ENCODE measurements around the gene TIPARP.
"Not testable (repeated sequence)": the region's sequence is repeated elsewhere in the genome, so short reads cannot be mapped to it uniquely, and the experiment has no call there.

TIPARP gene

DNA sequence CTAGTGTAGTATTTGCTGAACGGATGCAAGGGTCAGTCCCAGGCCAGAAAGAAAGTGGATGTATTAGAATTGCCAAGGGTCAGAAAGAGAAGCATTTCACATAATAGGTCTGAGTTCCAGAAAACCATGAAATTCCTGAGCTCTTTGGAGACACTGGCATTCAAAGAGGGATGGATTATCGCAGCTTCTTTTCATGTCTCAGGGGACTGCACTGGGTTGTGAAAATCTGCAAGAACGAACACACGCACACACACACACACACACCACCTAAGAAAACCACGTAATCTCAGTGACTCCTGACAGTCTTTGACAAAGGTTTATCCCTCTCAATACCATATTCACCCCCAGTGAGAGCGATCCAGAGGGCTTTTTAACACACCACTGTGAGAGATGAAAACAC is 57.9 kb downstream of the TIPARP start:
- H3K4me3 ChIP-seq (ENCODE audit: low read depth, low read length) = no peak overlapping the region
- TF ChIP-seq, protein P1, sequence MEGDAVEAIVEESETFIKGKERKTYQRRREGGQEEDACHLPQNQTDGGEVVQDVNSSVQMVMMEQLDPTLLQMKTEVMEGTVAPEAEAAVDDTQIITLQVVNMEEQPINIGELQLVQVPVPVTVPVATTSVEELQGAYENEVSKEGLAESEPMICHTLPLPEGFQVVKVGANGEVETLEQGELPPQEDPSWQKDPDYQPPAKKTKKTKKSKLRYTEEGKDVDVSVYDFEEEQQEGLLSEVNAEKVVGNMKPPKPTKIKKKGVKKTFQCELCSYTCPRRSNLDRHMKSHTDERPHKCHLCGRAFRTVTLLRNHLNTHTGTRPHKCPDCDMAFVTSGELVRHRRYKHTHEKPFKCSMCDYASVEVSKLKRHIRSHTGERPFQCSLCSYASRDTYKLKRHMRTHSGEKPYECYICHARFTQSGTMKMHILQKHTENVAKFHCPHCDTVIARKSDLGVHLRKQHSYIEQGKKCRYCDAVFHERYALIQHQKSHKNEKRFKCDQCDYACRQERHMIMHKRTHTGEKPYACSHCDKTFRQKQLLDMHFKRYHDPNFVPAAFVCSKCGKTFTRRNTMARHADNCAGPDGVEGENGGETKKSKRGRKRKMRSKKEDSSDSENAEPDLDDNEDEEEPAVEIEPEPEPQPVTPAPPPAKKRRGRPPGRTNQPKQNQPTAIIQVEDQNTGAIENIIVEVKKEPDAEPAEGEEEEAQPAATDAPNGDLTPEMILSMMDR (IDR thresholded peaks at IDR 0.05; ENCODE audit: borderline replicate concordance, insufficient read depth, low read depth, low read length) = no peak

DNA sequence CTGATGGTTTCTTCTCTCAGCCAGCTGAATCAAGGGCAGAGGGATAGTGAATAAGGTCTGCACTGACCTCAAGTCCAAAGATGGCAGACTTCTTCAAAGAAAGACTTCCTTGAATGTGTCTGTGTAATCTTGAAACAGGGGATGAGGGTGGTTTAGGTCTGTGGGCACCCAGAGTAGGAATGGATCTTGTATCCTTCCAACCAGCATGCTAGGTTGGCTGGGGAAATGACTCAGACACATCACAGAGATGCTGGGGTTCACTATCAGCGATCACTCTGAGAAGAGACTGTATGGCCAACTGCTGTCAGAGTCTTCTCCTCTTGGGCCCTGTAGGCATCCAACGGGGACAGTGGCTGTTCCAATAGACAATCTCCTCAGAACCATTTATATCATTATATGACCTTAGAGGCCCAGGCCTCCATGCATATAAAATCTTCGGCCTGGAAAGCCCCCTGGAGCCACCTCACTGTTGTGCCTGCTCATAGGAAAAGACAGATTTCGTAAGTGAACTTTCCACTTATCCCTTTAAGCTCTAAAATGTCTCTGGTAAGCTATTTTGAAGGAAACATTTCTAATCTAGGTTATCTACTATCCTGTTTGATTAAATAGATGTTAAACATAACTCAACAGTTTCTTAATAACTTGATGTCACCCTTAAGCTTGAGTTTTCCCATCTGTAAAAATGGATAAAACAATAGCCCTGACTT is 58.5 kb downstream of the TIPARP start:
- H3K4me3 ChIP-seq (ENCODE audit: low read depth, low read length) = no peak overlapping the region
- TF ChIP-seq, protein P1 (IDR thresholded peaks at IDR 0.05; ENCODE audit: borderline replicate concordance, insufficient read depth, low read depth, low read length) = no peak

DNA sequence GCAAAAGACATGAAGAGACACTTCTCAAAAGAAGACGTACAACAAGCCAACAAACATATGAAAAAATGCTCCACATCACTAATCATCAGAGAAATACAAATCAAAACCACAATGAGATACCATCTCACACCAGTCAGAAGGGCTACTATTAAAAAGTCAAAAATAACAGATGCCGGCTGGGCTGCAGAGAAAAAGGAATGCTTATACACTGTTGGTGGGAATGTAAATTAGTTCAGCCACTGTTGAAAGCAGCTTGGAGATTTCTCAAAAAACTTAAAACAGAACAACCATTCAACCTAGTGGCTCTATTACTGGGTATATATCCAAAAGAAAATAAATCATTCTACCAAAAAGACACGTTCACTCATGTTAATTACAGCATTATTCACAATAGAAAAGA is 60.3 kb downstream of the TIPARP start:
- H3K4me3 ChIP-seq (ENCODE audit: low read depth, low read length) = not testable (repeated sequence)

DNA sequence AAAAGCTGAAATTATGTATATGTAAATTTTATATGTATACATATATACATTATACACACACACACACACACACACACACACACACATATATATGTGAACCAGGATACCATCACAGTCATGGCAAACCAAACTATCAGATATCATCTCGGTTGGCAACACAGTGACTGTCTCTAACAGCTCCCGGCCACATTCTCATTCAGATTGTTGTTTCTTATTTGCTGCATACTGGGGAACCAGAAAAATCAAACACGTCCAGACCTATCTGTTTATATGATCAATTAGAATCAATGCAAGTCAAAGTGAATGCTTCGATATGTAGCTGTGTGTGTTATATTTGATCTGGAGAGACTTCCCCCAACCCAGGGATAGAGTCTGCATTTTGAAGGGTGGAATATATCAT is 61.1 kb downstream of the TIPARP start:
- TF ChIP-seq, protein P1 (IDR thresholded peaks at IDR 0.05; ENCODE audit: borderline replicate concordance, insufficient read depth, low read depth, low read length) = no peak
- H3K4me3 ChIP-seq (ENCODE audit: low read depth, low read length) = no peak overlapping the region

DNA sequence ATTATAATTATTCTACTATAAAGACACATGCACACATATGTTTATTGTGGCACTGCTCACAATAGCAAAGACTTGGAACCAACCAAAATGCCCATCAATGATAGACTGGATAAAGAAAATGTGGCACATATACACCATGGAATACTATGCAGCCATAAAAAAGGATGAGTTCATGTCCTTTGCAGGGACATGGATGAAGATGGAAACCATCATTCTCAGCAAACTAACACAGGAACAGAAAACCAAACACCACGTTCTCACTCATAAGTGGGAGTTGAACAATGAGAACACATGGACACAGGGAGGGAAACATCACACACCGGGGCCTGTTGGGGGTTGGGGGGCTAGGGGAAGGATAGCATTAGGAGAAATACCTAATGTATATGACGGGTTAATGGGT is 62.7 kb downstream of the TIPARP start:
- H3K4me3 ChIP-seq (ENCODE audit: low read depth, low read length) = not testable (repeated sequence)

DNA sequence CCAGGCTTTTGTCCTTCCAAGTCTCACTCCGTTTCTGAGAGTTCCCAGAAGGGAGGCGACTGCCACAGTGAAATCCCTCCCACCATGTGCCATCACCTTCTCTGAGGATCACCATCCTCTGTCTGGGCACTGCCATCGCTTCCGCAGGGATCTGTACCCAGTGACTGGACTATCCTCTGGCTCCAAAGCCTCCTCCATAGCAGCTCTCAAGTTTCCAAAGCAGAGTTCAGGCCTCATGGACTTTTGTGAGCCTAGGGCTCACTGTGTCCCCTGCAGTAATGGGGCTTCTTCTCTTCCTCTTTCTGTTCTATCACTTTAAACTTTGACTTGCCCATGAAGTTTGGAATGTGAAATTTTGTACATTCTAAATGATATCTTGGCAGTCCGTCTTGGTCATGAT is 63.9 kb downstream of the TIPARP start:
- TF ChIP-seq, protein P1 (IDR thresholded peaks at IDR 0.05; ENCODE audit: borderline replicate concordance, insufficient read depth, low read depth, low read length) = no peak
- no peak overlapping the region for H3K4me3 ChIP-seq (ENCODE audit: low read depth, low read length)

DNA sequence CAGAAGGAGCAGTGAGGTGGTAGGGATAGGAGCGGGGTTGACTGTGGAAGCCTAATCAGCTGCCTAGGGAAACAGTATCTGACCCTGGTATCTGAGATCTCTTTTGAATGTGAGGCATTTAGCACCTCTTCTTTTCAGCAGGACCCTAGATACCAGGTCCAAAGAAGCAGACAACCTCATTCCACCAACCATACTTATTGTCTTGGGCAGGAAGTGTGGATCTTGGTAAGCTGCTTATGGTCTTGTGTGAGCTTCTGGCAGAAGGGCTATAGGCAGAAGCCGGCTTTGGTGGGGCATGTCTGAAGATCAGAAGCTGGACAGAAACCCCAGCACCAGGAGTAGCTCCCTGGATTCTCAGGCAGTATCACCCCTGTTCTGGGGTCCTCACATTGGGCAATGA is 65.6 kb downstream of the TIPARP start:
- H3K4me3 ChIP-seq (ENCODE audit: low read depth, low read length) = no peak overlapping the region
- TF ChIP-seq, protein P1 (IDR thresholded peaks at IDR 0.05; ENCODE audit: borderline replicate concordance, insufficient read depth, low read depth, low read length) = no peak

DNA sequence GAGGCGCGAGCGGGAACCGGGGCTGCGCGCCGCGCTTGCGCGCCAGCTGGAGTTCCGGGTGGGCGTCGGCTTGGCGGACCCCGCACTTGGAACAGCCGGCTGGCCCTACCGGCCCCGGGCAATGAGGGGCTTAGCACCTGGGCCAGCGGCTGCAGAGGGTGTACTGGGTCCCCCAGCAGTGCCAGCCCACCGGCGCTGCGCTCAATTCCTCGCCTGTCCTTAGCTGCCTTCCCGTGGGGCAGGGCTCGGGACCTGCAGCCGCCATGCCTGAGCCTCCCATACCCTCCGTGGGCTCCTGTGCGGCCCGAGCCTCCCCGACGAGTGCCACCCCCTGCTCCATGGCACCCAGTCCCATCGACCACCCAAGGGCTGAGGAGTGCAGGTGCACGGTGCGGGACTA is 66.2 kb downstream of the TIPARP start:
- H3K4me3 ChIP-seq (ENCODE audit: low read depth, low read length) = not testable (repeated sequence)

DNA sequence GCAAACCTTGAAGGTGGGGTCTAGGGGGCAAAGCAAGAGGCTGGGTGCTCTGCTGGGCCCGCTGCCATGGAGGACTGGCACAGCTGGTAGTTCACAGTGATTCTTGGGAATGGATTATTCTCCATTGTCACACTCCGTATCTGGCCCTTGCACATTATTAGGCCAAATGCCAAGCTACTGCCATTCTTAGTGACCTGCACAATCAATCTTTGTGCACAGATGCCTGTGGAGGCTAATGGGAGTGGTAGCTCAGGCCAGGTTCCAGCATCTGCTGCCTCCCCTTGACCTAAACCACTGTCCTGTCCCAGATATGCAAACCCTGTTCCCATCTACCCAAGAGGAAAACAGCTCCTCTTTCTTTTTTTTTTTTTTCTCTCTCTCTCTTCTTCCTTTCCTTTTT is 67.5 kb downstream of the TIPARP start:
- no peak overlapping the region for H3K4me3 ChIP-seq (ENCODE audit: low read depth, low read length)
- TF ChIP-seq, protein P1 (IDR thresholded peaks at IDR 0.05; ENCODE audit: borderline replicate concordance, insufficient read depth, low read depth, low read length) = no peak

Data from GM12875 (cell line).